GM19239 (cell line): ENCODE data around the gene DIDO1.

ENCODE experiments used
- DNase-seq: peaks from one replicate; pipeline ENCODE4 v3.0.0; 2011; ENCODE audit warnings: low spot score; ENCODE audit not compliant: insufficient read length
- FAIRE-seq: peaks from 2 replicates; lab custom pipeline; 2011; peaks lifted over from hg19 to GRCh38; lab: Jason Lieb, UNC

DIDO1 gene

DNA sequence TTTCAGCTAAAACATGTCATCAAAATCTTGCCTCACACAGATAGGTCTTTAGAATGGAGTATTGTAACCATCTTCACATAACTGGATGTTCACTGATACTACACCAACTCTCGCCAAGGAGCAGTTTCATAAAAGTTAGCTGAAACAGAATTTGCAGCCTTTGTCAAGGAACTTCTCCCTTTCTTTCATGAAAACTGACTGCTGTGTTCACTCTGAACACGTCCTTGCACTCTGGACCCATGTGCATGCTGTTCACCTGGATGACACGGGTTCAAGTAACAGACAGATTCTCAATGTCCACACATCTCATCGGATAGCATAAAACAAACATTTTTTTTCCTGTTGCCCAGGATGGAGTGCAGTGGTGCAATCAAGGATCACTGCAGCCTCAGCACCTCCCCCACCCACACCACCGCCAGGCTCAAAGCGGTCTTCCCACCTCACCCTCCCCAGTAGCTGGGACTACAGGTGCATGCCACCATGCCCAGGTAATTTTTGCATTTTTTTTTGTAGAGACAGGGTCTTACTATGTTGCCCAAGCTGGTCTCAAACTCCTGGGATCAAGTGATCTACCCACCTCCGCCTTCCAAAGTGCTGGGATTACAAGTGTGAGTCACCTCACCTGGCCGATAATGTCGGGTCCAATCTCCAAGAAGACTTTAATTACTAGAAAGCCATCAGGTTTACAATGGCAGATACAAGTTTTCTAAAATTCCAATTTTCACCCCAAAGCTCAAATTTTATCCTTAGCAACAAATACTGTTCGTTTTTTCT lies 9.4 kb downstream of the DIDO1 start:
- DNase-seq (no peak), FAIRE-seq (no peak)

DNA sequence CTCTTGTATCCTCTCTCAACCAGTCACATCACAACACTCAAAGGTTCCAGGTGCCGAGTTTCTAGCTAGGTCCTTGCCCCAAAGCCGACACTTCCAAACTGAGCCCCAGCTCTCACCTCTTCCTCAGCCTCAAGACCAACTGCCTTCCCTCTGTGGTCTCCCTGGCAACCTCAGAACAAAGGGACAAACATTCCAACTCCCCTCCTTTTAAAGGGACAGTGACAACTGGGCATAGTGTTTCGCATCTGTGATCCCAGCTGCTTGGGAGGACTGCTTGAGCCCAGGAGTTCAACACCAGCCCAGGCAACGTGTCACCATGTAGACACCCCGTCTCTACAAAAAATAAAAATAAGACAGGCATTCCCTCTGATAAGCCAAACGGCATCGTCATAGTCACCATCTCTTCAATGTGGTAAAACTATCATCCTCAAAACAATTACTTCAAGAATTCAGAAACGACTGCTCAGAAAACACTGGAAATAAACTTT lies 11.3 kb downstream of the DIDO1 start:
- FAIRE-seq (no peak), DNase-seq (no peak)

DNA sequence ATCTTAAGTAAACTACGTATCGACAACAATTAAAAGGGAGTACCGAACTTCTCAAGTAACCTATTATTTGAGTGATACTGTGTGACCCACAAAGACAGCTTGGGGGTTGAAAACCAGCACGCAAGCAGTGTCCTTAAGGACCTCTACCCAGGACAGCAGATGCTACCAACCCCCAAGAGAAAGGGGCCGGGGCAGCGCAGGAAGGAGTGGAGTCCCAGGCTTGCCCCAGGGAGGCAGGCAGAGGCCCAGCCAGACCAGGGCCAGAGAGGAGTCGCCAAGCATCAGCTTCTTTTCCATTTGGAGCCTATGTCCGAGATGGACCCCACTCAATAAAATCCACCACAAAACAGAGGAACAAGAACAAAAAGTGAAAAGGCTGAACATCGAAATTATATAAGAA lies 11.9 kb downstream of the DIDO1 start:
- no peak for DNase-seq
- no peak for FAIRE-seq

DNA sequence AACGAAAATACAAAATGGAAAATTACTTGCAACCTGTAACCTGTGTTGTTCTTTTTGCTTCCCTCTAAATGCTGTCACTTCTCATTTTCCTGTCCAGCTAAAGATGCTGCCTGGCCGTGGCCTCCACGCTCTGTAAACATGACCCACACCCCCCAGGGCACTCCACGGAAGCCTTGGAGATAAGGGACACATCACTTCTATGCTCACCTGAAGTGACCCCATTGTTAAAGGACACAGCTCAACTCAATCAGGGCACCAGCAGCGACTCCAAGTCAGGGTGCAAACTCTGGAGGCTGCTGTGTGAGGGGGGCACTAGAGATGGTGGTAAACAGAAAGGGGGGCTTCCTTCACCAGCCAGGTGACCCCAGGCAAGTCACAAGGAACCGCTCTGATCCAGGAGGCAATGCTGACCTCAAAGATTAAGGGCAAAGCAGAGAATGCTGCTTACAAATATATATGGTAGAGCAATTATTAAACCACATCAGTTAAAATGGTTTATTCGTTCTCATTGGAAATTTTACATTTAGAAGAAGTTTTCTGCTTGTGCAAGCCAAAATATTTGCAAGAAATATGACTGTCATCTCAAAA lies 13.2 kb downstream of the DIDO1 start:
- FAIRE-seq, result no peak

DNA sequence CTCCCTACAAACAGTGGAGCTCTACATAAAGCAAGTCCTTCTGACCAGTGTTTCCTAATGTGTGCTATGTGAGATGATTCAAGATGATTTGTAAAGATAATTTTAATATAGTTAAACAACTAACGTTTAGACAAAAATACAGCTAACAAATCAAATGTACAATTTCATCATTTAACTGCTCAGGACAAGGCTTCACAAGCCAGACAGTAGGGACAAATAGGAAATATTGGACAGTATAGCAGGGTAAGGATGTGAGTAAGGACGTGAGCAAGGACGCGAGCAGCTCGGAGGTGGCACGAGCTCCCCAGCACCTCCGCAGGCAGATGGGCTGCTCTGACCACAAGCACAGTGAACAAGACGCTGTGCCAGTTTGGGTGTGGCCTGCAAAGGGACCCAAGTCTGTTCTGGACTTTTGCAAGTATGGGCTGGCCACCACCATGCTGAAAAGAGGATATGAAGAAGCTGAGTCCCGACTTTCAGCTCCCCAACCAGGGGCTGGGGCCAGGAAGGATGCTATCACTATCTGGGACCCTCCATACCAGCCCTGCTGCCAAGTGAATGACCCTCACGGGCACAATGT lies 14.5 kb downstream of the DIDO1 start:
- FAIRE-seq (no peak), DNase-seq (no peak)

More for the DNA sequence above, 13.2 kb downstream of the DIDO1 start:
- DNase-seq, result no peak

DNA sequence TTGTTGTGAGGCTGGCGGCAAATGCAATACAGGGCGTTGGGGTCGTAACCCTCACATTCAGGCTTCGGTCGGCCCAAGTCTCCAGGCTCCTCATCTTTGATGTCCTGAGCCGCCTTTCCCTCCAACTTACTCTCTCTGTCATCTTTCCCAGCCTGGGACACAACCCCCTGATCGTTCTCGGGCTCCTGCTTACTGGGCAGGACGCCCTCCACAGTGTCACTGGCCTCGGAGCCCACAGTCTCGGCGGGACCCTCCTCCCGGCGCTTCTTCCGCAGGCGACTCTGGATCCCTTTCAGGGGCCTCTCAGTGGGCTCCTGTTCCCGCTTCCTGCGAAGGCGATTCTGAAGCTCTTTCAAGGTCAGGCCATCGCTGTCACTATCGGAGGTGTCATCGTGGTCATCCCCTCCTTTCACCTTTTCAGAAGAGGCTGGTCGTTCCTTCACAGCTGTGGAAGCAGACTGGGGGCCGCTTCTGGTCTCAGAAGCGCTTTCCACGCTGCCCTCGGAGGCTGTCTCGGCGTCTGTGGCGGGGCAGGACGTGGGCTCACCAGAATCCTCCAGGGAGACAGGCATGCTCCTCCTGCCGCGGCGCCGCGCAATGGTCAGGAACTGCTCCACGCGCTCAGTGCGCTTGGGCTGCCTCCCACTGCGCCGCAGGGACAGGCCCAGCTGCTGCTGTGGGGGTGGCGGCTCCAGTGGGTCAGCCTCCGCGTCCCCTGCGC lies 15.4 kb downstream of the DIDO1 start:
- DNase-seq, result no peak
- FAIRE-seq, result no peak

DNA sequence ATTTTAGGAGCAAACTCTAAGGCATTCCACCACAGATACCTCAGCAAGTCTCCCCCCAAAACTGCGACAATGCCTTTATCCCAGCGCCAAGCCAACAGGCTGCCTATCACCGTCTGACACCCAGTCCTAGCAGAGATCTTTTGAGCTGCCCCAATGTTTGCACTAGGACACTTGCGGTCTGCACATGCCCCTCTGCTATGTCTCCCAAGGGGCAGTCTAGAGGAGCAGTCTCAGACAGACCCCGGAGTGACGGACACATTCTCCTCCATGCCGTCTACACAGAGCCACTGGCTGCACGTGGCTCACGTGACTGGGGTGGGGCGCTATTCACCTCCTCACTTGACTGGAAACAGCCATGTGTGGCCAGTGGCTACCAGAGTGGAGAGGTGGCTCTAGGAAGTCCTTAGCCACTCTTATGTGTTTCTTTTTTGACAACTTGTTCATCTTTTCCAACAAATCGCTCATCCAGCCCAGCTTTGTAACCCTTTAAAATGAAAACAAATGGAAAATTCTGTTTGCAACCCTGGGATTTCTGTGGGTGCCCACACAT lies 16.0 kb downstream of the DIDO1 start:
- DNase-seq, result no peak
- no peak for FAIRE-seq

DNA sequence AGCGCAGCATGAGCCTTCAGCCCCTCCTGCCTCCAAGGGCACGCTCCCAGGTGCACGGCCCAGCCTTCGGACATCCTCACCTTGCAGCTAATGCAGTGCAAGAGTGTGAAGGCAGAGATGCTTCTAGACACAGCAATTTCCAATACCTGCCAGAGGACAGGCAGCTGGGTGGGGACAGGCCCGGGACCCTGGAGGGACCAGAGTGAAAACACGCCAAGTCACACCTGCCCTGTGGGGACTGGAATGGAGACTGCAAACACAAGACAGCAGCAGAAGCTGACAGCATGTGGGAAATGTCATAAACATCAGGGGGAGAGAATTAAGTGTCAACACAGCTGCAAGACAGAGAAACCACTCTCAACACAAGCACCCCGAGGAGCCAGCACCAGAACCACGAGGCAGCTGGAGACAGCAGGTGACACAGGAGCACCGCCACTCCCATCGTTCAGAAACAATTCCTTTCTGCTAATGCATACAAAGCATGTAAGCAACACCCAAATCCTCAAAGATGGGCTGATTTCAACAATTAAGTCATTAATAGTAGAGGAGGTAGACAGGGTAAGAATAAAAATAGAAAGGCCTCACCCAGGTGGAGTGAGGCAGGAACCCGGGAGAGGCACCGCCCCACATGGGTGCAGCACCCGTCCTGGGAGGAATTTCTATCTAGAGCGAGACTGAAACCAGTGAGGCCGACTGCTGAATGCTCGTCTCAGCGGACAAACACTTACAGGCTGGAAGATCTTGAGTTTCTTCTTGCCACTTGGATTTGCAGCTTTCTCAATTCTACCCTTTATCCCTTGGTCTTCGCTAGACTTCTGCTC lies 17.1 kb downstream of the DIDO1 start:
- FAIRE-seq, result no peak

DNA sequence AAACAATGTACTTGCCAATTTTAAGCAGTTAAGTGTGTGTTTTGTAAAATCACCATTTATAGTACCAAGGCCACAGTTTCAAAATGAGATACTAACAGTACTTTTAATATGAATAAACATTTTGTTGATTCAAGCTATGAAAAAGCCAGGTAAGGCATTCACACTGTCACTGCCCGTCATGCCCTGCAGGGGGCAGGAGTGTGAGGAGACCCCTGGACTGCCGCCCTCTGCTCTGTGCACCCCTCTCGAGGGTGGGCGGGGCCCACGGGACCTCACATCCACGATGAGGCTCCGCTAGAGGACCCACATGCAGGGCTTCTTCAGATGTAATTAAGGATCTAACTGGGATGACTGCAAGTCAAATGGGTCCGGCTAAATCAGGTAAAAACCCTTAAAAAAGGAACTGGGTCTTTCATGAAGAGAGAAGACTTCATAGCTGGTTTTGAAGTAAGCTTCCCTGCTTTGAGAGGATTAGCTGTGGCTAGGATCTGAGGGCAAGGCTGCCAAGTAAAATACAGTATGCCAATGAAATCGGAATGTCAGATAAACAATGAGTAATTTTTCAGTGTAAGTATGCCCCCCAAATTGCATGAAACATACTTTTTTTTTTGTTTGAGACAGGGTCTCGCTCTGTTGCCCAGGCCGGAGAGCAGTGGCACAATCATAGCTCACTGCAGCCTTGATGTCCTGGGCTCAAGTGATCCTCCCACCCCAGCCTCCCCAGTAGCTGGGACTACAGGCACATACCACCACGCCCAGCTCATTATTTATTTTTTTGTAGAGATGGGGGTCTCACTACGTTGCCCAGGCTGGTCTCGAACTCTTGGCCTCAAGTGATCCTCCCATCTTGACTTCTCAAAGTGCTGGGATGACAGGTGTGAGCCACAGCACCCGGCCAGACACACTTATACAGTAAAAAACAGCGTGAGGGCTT lies 18.7 kb downstream of the DIDO1 start:
- no peak for FAIRE-seq

More for the DNA sequence above, 17.1 kb downstream of the DIDO1 start:
- DNase-seq, result no peak

DNA sequence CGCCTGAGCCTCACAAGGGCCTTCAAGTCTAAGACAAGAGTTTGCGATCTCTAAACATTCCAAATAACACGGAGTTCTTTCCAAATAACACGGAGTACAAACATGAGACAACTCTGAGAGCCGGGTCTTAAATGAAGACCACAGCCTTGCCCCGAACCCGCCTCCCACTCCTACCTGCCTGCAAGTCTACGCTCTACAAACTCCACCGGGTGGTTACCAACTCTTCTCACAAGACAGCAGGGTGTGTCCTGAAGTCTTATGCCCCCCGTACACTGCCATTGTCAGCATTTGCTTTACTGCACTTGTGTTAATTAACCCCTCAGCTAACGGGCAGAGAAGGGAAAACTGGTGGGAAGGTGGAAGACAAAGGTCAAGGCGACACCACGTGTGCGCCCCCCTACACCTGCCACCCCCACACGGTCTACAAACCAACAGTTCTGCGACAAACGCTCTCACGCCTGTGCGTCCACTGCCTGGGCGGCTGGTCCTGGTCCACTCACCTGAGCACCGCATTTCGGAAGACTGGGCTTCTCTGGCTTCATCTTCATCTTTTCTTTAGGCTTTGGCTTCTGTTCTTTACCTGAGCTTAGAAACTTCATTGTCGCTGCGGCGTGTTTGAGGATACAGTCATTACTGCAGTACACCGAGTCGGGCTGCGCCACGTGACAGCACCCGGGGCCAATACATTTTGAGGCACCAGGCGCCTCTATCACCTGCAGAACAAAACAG lies 19.5 kb downstream of the DIDO1 start:
- FAIRE-seq (no peak), DNase-seq (no peak)

More for the DNA sequence above, 18.7 kb downstream of the DIDO1 start:
- no peak for DNase-seq

DNA sequence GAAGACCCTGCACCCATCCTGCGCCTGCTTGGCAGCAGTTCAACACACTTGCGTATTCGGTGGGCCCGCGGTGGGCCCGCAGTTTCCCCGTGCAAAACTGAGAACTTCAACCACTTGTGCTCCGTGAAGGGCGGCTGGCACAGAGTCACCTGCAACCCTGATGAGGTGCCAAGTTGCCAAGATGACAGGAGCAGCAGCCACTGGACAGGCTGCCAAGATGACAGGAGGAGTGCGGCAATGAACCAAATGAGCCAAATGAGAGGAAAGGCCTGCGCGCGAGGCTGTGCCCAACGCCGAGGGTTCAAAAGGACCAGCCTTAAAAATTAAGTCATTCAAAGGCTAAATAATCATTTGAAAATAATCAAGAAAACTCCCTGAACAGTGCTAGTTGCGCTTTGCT lies 20.1 kb downstream of the DIDO1 start:
- FAIRE-seq, result no peak
- no peak for DNase-seq

DNA sequence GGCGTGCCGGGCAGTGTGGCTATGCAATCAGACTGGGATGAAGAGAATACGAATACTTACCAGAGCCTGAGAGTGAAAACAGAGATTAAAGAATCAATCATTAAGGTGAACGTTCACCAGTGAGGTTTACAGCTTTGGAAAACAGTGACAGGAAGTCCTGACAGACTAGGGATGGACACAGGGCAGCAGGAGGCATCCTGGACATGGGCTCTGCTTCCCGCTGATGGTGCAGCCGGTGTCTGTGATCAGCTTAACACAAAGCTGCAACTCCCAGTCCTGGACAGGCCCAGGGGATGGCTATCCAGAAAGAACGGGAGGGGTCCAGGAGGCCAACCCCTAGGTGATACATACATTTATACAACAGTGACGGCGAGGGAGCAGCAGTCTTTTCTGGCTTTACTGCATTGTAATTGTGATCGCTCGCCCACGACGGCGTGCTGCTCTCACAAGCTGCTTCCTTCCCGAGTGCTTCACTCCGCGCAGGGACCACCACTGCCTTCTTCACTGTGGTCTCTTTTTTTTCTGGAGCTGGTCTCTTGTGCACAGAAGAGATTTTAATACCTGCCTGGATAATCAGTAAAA lies 20.7 kb downstream of the DIDO1 start:
- DNase-seq, result no peak

DNA sequence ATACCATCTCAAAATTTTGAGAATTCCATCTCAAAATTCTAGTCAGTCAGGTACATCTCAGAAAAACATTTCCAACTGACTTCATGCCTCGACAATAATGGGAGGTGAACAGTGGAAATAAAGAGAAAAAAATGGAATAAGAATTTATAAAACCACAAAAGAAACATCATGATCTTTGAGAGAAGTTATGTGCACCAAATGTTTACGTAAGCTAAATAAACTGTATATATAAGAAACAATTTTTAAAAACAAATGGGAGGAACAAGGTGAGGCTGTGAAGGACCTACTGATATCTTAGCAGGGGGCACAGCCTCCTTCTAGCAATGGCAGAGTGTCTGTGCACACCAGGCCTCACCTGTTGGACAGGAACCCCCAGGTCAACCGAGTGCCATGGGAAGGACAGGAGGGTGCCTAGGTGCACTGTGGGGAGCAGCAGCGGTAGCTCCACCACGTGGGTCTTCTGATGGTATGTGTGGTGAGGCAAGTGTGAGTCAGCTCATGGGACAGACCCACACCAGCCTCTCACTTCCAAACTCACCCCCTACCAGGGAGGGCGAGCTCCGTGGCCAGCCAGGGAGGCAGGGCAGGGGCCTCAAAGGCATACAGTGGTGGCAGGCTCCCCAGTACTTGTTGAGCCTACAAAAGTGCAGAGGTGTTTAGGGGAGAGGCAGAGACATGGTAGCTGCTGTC lies 23.2 kb downstream of the DIDO1 start:
- DNase-seq (no peak), FAIRE-seq (no peak)

More for the DNA sequence above, 20.7 kb downstream of the DIDO1 start:
- FAIRE-seq, result no peak

DNA sequence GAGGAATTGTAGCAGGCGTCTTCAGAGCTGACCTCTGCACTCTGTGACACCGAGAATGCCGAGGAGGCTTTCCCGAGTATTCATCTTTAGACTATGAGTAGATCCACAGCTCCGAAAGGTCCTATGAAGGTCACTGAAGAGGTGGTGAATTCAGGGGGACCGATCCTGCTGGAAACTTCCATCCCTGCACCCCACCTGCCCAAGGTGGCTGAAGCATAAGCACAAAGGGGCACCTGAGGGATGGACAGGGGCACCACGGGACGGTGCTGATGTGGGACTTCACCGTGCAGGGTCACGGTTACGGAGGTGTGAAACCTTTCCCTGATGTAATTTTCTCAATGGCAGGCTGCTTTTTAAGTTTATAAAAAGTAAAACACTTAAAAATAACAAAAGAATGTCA lies 24.4 kb downstream of the DIDO1 start:
- FAIRE-seq, result no peak

DNA sequence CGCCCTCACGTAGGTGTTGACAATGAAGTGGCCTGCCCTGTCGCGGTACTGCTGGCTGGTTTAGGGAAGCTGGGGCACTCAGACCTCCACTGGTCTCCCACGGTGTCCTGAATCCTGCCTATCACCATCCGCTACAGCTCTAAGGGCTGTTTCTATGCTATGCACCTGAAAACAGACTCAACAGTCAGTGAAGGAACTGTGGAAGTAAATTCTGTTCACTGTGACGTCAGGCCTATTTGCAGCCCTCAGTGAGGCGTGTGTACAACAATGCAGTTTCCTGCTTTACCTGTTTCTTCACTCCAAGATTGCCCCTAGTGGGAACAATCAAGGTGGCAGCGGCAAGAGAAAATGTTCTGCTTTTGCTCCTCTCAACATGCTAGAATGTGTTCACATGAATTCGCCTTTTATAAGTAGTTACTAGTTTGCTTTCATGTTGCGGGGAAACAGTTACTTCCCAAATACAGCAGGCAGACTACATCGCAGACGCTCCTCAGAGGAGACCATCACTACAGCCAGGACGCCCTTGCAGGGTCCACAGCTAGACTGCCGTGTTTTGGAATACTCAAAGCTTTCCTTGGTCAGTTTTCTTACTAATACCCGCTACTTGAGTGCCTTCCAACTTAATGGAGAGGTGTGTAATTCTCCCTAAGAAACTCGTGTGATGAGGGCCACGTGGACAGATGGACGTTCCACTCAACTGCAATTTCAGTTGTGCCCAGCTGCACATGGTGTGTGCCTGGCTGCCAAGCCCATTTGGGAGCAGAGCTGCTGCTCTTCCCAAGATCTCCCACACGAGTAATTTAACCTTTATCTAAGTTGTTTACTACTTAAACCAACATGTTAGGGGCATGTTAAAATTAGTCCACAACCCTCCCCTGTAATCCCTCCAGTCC lies 25.4 kb downstream of the DIDO1 start:
- DNase-seq, result no peak
- no peak for FAIRE-seq

More for the DNA sequence above, 24.4 kb downstream of the DIDO1 start:
- DNase-seq, result no peak
